Raji (cell line): ENCODE results near the gene BLTP1.

Experiments used
- POLR2A ChIP-seq: IDR thresholded peaks from 2 replicates; pipeline ENCODE4 v1.6.1; 2011; ENCODE audit warnings: low read depth, low read length, control low read depth; ENCODE audit not compliant: insufficient read depth

The BLTP1 gene, protein sequence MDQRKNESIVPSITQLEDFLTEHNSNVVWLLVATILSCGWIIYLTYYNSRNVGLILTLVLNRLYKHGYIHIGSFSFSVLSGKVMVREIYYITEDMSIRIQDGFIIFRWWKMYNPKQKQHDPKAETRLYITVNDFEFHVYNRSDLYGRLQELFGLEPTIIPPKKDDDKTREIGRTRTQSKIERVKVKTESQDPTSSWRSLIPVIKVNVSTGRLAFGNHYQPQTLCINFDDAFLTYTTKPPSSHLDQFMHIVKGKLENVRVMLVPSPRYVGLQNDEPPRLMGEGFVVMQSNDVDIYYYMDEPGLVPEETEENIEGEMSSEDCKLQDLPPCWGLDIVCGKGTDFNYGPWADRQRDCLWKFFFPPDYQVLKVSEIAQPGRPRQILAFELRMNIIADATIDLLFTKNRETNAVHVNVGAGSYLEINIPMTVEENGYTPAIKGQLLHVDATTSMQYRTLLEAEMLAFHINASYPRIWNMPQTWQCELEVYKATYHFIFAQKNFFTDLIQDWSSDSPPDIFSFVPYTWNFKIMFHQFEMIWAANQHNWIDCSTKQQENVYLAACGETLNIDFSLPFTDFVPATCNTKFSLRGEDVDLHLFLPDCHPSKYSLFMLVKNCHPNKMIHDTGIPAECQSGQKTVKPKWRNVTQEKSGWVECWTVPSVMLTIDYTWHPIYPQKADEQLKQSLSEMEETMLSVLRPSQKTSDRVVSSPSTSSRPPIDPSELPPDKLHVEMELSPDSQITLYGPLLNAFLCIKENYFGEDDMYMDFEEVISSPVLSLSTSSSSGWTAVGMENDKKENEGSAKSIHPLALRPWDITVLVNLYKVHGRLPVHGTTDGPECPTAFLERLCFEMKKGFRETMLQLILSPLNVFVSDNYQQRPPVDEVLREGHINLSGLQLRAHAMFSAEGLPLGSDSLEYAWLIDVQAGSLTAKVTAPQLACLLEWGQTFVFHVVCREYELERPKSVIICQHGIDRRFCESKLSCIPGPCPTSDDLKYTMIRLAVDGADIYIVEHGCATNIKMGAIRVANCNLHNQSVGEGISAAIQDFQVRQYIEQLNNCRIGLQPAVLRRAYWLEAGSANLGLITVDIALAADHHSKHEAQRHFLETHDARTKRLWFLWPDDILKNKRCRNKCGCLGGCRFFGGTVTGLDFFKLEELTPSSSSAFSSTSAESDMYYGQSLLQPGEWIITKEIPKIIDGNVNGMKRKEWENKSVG (N-terminal part only)

DNA sequence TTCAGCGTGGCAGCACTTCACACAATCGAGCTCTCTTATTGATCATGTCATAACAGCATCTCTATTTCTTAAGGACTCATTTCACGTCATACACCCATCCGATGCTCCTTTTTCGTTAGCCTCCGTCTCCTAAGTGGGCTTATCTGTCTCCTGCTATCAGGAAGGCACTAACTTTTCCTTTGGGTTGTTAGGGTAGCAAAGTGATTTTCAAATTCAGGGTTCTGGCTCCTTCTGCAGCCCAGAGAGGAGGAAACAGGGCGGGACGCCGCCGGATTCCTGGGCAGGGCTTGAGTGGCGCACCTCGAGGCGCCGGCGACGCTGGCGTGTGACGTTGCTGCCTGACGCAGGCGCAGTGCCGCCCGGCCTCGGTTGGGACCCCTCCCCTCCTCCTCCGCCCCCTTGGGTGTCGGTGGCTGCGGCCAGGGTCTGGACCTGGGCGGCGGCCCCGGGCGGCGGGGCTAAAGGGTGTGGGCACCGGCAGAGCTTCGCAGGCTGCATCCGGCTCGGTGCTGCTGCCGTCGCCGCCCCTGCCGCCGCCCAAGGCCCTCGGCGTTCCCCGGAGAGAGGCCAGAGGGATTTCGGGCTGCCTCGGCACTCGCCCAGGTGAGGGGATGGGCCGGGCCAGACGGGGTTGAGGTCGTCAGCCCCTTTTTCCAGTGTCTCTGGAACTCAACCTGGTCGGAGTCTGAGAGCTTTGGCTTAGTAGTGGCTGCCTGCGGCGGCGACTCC lies at the start of gene BLTP1:
Gene BLTP1 (plus strand): TSS at position 350 of the 729 bp plus-strand sequence. CDS start 18,317 bp downstream, outside the sequence.
- peak; percentile 77 for TF ChIP-seq POLR2A

DNA sequence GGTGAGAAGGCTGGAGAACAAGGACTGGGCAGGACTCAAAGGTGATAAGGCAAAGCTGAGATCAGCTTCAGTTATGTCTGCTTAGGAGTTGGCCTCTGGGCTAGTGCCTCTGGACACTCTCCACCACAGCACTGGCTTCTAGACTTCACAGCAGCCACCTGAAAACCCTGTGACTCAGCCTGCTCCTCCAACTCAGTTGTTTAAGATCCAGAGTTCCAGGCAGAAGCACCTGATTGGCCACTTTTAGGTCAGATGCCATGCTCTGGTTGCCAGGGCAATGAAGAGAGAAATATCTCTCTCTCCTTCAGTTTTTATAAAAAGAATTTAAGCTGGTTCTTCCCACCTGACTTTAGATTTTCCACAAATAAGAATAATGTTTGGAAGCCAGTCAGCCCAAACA lies 47.9 kb upstream of the BLTP1 start:
- no peak for TF ChIP-seq POLR2A

DNA sequence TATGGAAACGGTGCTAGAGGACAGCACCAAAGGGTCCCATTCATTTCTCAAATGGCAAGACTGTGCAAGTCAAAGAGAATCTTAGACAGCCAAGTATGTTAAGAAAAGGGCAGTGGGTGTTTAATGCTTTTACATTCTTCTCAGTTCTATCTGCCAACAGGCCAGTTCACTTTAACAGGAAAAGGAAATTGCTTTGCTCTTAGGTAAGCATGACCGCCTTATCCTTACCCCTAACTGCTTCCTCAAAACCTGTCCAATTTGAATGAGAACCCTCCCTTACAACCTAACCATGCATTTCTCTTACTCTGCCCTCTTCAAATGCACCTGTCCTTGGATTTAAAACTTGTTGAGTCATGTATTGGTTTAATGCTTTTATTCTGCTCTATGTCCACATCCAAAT lies 44.5 kb upstream of the BLTP1 start:
- TF ChIP-seq POLR2A = no peak

DNA sequence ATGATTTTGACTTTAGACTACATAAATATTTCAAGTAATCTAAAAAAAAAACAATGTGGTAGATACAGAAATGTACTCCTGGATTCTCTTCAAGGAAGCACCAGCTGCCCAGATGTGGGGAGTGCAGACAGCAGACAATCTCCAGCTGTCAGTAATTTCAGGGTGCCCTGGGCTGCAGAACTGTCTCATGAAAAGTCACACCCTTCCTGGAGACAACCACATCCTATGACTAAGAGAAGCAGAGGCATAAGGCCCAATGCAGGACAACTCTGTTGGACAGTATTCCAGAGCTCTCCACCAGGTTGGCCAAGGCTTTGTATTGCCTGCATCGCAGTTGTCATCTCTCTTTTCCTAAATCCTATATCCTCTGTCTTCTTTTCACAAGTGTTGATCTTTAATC lies 34.4 kb upstream of the BLTP1 start:
- no peak for TF ChIP-seq POLR2A

DNA sequence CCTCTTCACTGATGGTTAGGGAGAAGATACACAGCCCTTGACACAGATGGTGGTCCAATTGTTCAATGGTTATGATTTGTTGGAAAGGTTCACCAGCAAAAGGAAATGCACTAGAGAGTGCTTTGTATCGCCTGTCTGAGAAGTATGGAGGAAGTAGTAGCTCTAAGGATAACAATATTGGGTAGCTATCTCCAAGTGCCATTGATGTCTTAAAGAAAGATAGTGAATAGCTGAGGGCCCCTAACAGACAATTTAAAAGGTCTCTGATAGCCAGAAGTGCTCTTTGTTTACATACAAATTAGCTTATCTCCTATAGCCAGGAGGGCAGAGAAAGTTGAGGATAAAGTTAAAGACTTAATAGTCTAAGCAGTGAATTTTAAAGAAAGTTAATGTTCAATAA lies 33.9 kb upstream of the BLTP1 start:
- no peak for TF ChIP-seq POLR2A

DNA sequence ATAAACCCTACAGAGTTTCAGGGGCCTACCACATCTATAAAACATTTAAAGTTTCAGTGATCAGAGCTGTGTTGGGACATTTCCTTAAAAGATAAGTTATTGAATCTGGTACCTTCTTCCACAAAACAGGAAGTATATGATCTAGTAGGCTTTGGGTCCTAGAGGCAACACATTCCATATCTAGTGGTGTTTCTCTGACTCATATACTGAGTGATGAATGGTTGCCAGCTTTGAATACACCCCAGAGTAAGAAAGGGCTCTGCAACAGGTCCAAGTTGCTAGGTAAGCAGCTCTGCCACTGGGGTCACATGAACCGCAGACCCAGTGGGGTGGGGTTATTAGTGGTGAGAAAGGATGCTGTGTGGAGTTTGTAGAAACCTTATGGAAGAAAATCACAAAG lies 32.4 kb upstream of the BLTP1 start:
- no peak for TF ChIP-seq POLR2A

DNA sequence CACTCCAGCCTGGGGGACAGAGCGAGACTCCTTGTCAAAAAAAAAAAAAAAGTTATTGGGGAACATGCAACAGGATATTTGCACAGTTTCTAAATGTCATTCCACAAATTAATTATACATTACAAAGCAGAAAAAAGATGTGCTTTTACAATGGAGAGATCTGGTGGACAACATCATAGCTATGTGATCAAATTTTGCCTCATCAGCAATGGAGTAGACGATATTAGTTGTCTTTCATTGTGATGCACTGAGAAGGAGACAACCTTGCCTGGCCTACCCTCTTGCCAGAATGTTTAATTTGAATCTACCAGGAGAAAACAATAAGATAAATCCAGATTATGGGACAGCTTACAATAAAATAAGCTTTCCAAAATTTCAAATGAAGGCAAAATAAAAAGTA lies 30.5 kb upstream of the BLTP1 start:
- TF ChIP-seq POLR2A = no peak

DNA sequence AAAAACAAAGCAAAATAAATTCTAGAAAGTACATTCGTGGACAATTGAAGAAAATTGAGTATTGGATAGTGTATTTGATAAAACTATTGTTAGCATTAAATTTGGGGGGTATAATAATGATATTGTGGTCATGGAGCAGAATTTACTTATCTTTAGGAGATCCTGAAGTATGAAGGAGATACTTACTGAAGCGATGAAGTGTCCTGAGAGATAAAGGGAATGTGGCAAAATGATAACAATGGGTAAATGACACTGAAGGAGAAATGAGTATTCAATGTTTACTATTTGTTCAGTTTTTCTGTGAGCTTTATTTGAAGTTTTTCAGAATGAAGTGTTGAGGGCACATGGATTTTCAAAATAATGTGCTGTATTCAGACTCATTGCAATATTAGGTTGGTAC lies 30.0 kb upstream of the BLTP1 start:
- no peak for TF ChIP-seq POLR2A

DNA sequence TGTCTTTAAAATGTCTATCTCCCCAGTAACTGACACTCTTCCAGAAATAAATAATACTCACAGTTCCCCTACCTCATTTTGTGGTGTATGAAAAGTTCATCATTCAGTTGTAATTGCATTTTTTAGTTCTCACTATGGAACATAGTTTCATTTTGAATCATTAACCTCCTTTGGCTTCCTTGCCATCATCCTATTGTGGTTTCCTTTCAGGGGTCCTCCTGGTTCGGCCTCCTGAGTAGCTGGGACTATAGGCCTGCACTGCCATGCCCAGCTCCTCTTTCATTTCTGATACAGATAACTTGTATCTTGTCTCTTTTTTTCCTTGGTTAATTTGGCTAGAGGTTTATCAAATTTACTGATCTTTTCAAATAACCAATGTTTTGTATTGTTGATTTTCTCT lies 23.1 kb upstream of the BLTP1 start:
- TF ChIP-seq POLR2A = no peak

DNA sequence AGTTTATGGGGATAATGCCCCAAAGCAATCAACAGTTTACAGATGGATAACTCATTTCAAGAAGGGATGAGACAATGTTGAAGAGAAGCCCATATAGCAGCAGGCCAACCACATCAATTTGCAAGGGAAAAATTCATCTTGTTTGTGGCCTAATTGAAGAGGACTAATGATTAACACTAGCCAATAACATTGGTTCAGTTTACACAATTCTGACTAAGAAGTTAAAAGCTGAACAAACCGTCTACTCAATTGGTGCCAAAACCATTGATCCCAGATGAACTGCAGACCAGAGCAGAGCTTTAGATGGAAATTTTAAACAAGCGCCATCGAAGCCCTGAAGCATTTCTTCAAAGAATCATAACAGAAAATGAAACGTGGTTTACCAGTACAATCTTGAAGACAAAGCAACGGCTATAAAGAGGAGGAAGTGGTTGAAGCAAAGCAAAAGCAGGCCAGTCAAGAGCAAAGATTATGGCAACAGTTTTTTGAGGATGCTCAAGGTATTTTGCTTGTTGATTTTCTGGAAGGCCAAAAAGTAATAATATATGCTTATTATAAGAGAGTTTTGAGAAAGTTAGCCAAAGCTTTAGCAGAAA lies 20.5 kb upstream of the BLTP1 start:
- no peak for TF ChIP-seq POLR2A

DNA sequence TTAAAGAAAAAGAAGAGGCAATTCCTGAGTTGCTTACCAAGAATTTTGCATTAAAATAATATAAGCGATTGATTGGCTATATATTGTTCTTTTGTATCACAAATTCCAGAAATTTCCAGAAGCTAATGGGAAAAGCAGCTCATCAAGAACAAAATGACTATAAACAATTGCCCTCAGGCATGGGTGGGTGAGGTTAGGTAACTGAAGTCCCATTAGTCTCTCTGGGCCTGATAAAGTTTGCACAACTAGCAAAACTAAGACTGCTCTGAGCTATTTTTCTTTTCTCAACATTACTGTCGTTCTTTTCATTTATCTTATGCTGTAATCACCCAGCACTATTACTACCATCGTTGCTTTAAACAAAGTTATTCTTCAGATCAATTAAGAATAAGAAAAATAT lies 19.2 kb upstream of the BLTP1 start:
- no peak for TF ChIP-seq POLR2A

DNA sequence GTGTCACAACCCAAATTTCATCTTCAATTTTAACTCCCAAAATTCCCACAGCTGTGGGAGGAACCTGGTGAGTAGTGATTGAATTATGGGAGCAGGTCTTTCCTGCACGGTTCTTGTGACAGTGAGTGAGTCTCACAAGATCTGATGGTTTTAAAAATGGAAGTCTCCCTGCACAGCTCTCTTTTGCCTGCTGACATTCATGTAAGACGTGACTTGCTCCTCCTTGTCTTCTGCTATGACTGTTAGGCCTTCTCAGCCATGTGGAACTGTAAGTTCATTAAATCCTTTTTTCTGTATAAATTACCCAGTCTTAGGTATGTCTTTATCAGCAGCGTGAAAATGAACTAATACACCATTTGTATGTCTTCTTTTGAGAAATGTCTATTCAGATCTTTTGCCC lies 13.0 kb upstream of the BLTP1 start:
- no peak for TF ChIP-seq POLR2A

DNA sequence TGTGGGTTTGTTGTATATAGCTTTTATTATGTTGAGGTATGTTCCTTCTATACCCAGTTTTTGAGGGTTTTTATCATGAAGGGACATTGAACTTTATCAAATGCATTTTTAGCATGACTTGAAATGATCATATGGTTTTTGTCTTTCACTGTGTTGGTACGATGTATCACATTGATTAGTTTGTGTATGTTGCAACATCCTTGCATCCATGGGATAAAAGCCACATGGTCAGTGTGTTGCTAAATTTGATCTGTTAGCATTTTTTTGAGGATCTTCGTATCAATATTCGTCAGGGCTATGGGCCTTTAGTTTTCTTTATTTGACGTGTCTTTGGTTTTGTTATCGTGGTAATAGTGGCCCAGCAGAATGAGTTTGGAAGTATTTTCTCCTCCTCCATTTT lies 11.3 kb upstream of the BLTP1 start:
- TF ChIP-seq POLR2A = no peak

DNA sequence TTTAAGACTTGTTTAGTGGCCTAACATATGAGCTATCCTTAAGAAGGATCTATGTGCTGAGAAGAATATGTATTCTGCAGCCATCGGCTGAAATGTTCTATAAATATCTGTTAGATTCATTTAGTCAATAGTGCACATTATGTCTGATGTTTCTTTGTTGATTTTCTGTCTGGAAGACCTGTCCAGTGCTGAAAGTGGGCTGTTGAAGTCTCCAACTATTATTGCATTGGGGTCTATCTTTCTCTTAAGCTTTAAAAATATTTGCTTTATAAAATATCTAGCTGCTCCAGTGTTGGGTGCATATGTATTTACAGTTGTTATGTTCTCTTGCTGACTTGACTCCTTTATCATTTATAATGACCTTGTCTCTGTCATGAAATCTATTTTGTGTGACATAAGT lies 9.4 kb upstream of the BLTP1 start:
- no peak for TF ChIP-seq POLR2A

DNA sequence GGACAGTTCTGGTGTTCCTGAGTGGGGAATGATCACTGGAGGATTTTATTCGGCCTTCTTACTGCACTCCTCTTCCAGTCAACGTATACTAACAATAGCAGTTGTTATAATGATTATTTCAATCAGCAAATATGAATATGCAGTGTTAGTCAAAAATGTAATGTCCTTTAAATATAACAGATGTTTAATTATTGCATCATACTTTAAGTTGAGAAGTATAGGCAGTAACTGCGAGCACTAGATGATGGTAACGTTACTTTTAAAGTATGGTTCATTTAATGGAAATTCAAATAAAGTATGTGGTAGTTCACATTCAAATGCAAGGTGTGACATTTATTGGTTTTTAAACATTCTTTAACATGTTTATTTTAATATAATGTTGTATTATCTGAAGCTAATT lies 5.5 kb upstream of the BLTP1 start:
- TF ChIP-seq POLR2A = no peak

DNA sequence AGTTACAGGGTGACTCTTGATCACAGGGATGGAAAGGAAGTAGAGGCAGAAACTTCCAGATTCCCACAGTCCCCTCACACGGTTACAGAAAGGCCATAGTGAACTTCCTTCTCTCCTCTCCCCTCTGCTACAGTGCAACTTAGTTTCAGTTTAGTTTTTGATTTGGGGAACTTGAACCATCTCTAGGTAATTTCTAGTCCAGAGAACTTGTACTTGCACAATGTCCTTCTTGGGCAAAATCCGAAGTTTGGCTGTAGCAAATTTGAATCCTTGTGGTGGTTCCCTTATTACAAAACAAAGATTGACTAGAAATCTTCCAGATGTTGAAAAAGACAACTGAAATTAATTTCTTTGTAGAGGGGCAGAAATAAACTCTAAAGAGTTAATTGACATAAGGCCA lies 1.2 kb upstream of the BLTP1 start:
- no peak for TF ChIP-seq POLR2A
